H1 (cell line): ENCODE results near the gene PPFIA2. TPM values are rescaled to one million over a fixed set of nuclear protein-coding genes. Genes with fewer than 3 reads are reported as not detected.

ENCODE experiments used
- CTCF ChIA-PET: fragments of 300-600 bp; sonication (Branson Sonifier 250); formaldehyde crosslinking; loops from one replicate; lab custom pipeline; 2021; ENCODE audit not compliant: partially characterized antibody; lab: Charles Lee
- POLR2A ChIA-PET: fragments of 300-600 bp; sonication (Branson Sonifier 250); formaldehyde crosslinking; loops from one replicate; lab custom pipeline; 2021; ENCODE audit warnings: inconsistent platforms; ENCODE audit not compliant: partially characterized antibody; lab: Charles Lee
- DNase-seq, 2 experiments: peaks; one replicate each; pipeline versions ENCODE4 v3.0.0 to v3.0.0-alpha.2; 2010 to 2022; ENCODE audit warnings: low spot score in 2 of 2, low read depth in 1 of 2, mixed read lengths in 1 of 2
- FAIRE-seq: peaks from 2 replicates; lab custom pipeline; 2011; peaks lifted over from hg19 to GRCh38; lab: Jason Lieb, UNC
- H2AFZ ChIP-seq: 2 replicates; pipeline ENCODE4 v1.8.1; 2012; ENCODE audit warnings: low read length, inconsistent platforms
- H2AK5ac ChIP-seq: 2 replicates; pipeline ENCODE4 v1.6.1; 2013; ENCODE audit warnings: low read depth, low read length
- H2BK120ac ChIP-seq: replicated peaks from 2 replicates; pipeline ENCODE3; 2013; ENCODE audit warnings: low read depth, low read length, inconsistent platforms
- H2BK12ac ChIP-seq: 2 replicates; pipeline ENCODE4 v1.6.1; 2013; ENCODE audit warnings: low read depth, low read length
- H2BK15ac ChIP-seq: 2 replicates; pipeline ENCODE4 v1.6.1; 2013; ENCODE audit warnings: low read length
- H2BK20ac ChIP-seq: 2 replicates; pipeline ENCODE4 v1.6.1; 2013; ENCODE audit warnings: low read length
- H2BK5ac ChIP-seq: 2 replicates; pipeline ENCODE4 v1.6.1; 2013; ENCODE audit warnings: low read depth, low read length
- H3K14ac ChIP-seq: 2 replicates; pipeline ENCODE4 v1.6.1; 2013; ENCODE audit warnings: inconsistent platforms; ENCODE audit not compliant: insufficient read length
- H3K18ac ChIP-seq: 2 replicates; pipeline ENCODE4 v1.6.1; 2013; ENCODE audit warnings: low read length; ENCODE audit errors: extremely low read depth
- H3K23ac ChIP-seq: 2 replicates; pipeline ENCODE4 v1.6.1; 2013; ENCODE audit warnings: inconsistent platforms; ENCODE audit not compliant: insufficient read length
- H3K23me2 ChIP-seq: 2 replicates; pipeline ENCODE4 v1.6.1; 2013; ENCODE audit warnings: low read depth, low read length
- H3K27ac ChIP-seq: 2 replicates; pipeline ENCODE4 v1.6.1; 2011; ENCODE audit warnings: low read depth, low read length, inconsistent platforms
- H3K27me3 ChIP-seq, 4 experiments: replicated peaks in 1 of 4; 1 replicate in 1 of 4; 2 replicates in 3 of 4; pipeline versions ENCODE4 v1.6.1 to v1.8.1; 2011 to 2013; ENCODE audit warnings: low read length in 3 of 4, mild to moderate bottlenecking in 3 of 4, inconsistent platforms in 2 of 4, mixed read lengths in 2 of 4, moderate library complexity in 1 of 4; ENCODE audit not compliant: control insufficient read depth in 3 of 4, insufficient read depth in 3 of 4; ENCODE audit errors: extremely low read depth in 1 of 4
- H3K36me3 ChIP-seq, 4 experiments: 2 replicates each; pipeline versions ENCODE4 v1.6.1 to v1.8.1; 2011 to 2013; ENCODE audit warnings: mild to moderate bottlenecking in 4 of 4, low read length in 3 of 4, moderate library complexity in 2 of 4, control low read depth in 1 of 4, inconsistent platforms in 1 of 4; ENCODE audit not compliant: insufficient read depth in 4 of 4, control insufficient read depth in 2 of 4
- H3K4ac ChIP-seq: replicated peaks from 2 replicates; pipeline ENCODE3; 2013; ENCODE audit warnings: low read length, low read depth, mixed read lengths, inconsistent platforms; ENCODE audit not compliant: insufficient read length
- H3K4me1 ChIP-seq, 4 experiments: replicated peaks in 1 of 4; 1 replicate in 1 of 4; 2 replicates in 3 of 4; pipeline versions ENCODE4 v1.6.1 to v1.8.1; 2011 to 2013; ENCODE audit warnings: low read length in 3 of 4, inconsistent platforms in 2 of 4, mixed read lengths in 1 of 4; ENCODE audit not compliant: insufficient read depth in 4 of 4, control insufficient read depth in 3 of 4
- H3K4me2 ChIP-seq, 2 experiments: 2 replicates each; pipeline versions ENCODE4 v1.6.1 to v1.8.1; 2011 to 2013; ENCODE audit warnings: low read depth in 2 of 2, low read length in 2 of 2, control low read depth in 1 of 2, inconsistent platforms in 1 of 2, mild to moderate bottlenecking in 1 of 2; ENCODE audit not compliant: insufficient read depth in 1 of 2
- H3K4me3 ChIP-seq, 4 experiments: fragments of 200-600, 300-600 bp in 1 of 4; sonication (generic), shearing (Covaris generic), sonication (Bioruptor Twin) in 1 of 4; 2 replicates each; pipeline versions ENCODE4 v1.5.1 to v1.8.1; 2011 to 2016; ENCODE audit warnings: low read length in 4 of 4, low read depth in 3 of 4, control low read depth in 2 of 4, inconsistent platforms in 2 of 4, mild to moderate bottlenecking in 2 of 4, mixed read lengths in 1 of 4, moderate library complexity in 1 of 4; ENCODE audit not compliant: insufficient read depth in 2 of 4; ENCODE audit errors: extremely low read depth in 1 of 4
- H3K56ac ChIP-seq: replicated peaks from 2 replicates; pipeline ENCODE3; 2013; ENCODE audit warnings: low read depth, mild to moderate bottlenecking, mixed read lengths, low read length, inconsistent platforms; ENCODE audit not compliant: insufficient read length
- H3K79me1 ChIP-seq: 2 replicates; pipeline ENCODE4 v1.6.1; 2013; ENCODE audit warnings: low read depth, low read length, control low read depth
- H3K79me2 ChIP-seq, 2 experiments: 2 replicates each; pipeline versions ENCODE4 v1.6.1 to v1.8.1; 2012 to 2013; ENCODE audit warnings: low read length in 2 of 2, mild to moderate bottlenecking in 2 of 2, inconsistent platforms in 1 of 2; ENCODE audit not compliant: insufficient read depth in 2 of 2, control insufficient read depth in 1 of 2
- H3K9ac ChIP-seq, 4 experiments: replicated peaks in 1 of 4; 1 replicate in 1 of 4; 2 replicates in 3 of 4; pipeline versions ENCODE4 v1.6.1 to v1.8.1; 2011 to 2013; ENCODE audit warnings: low read depth in 3 of 4, low read length in 3 of 4, control low read depth in 2 of 4, mild to moderate bottlenecking in 2 of 4, moderate library complexity in 2 of 4, inconsistent platforms in 1 of 4; ENCODE audit errors: extremely low read depth in 1 of 4
- H3K9me3 ChIP-seq, 2 experiments: 2 replicates each; pipeline versions ENCODE4 v1.6.1 to v1.8.1; 2012 to 2013; ENCODE audit warnings: mild to moderate bottlenecking in 2 of 2, moderate library complexity in 2 of 2, control low read depth in 1 of 2, inconsistent platforms in 1 of 2, low read depth in 1 of 2, low read length in 1 of 2, mixed read lengths in 1 of 2; ENCODE audit not compliant: insufficient read depth in 2 of 2
- H4K20me1 ChIP-seq, 2 experiments: replicated peaks in 1 of 2; 2 replicates each; pipeline versions ENCODE3 to v1.8.1; 2011 to 2013; ENCODE audit warnings: inconsistent platforms in 2 of 2, low read length in 2 of 2, mild to moderate bottlenecking in 1 of 2; ENCODE audit not compliant: insufficient read depth in 2 of 2, control insufficient read depth in 1 of 2
- H4K5ac ChIP-seq: 2 replicates; pipeline ENCODE4 v1.6.1; 2013; ENCODE audit warnings: low read length, low read depth, mixed read lengths, inconsistent platforms; ENCODE audit not compliant: insufficient read length
- H4K8ac ChIP-seq: 2 replicates; pipeline ENCODE4 v1.8.0; 2013; ENCODE audit warnings: mild to moderate bottlenecking, moderate library complexity, low read length, inconsistent platforms; ENCODE audit not compliant: insufficient read depth; ENCODE audit errors: extremely low read depth
- H4K91ac ChIP-seq: replicated peaks from 2 replicates; pipeline ENCODE3; 2013; ENCODE audit warnings: low read length, mixed read lengths, inconsistent platforms; ENCODE audit not compliant: insufficient read length
- CBX8 ChIP-seq: fragments of 300-800, 300-1000 bp; sonication (generic); IDR thresholded peaks from 2 replicates; pipeline ENCODE4 v1.7.1; 2016; ENCODE audit warnings: low read depth, low read length, borderline replicate concordance
- CEBPB ChIP-seq: IDR thresholded peaks from 2 replicates; pipeline ENCODE4 v1.6.1; 2012; ENCODE audit warnings: low read depth, low read length
- CREB1 ChIP-seq: IDR thresholded peaks from 2 replicates; pipeline ENCODE4 v1.6.1; 2012; ENCODE audit warnings: inconsistent platforms
- GABPA ChIP-seq: IDR thresholded peaks from 2 replicates; pipeline ENCODE4 v1.6.1; 2011; ENCODE audit warnings: mild to moderate bottlenecking, low read length, moderate library complexity, borderline replicate concordance; ENCODE audit not compliant: insufficient read depth
- JUND ChIP-seq: IDR thresholded peaks from 2 replicates; pipeline ENCODE4 v1.6.1; 2011; ENCODE audit warnings: mild to moderate bottlenecking, improper control_type of control experiment, low read length
- MAX ChIP-seq: IDR thresholded peaks from 2 replicates; pipeline ENCODE4 v1.6.1; 2012; ENCODE audit warnings: inconsistent platforms
- POLR2A ChIP-seq, 2 experiments: IDR thresholded peaks; 1 replicate in 1 of 2; 2 replicates in 1 of 2; pipeline ENCODE4 v1.6.1; 2011; ENCODE audit warnings: low read depth in 2 of 2, low read length in 2 of 2, mild to moderate bottlenecking in 2 of 2; ENCODE audit errors: control extremely low read depth in 1 of 2
- RAD21 ChIP-seq, 2 experiments: IDR thresholded peaks in 1 of 2; conservative IDR thresholded peaks in 1 of 2; 2 replicates each; pipeline ENCODE4 v1.6.1; 2011; ENCODE audit warnings: low read depth in 2 of 2, low read length in 2 of 2, improper control_type of control experiment in 1 of 2, inconsistent platforms in 1 of 2, mild to moderate bottlenecking in 1 of 2, moderate library complexity in 1 of 2
- RBBP5 ChIP-seq: IDR thresholded peaks from 2 replicates; pipeline ENCODE4 v1.7.1; 2012; ENCODE audit warnings: low read depth, mild to moderate bottlenecking, inconsistent platforms, low read length, moderate library complexity, borderline replicate concordance
- RXRA ChIP-seq: IDR thresholded peaks from 2 replicates; pipeline ENCODE4 v1.6.1; 2011; ENCODE audit warnings: low read depth, mild to moderate bottlenecking, low read length, moderate library complexity; ENCODE audit not compliant: insufficient read depth
- SP2 ChIP-seq: IDR thresholded peaks from 2 replicates; pipeline ENCODE4 v1.6.1; 2012; ENCODE audit warnings: mild to moderate bottlenecking, low read length, inconsistent platforms
- SRF ChIP-seq: IDR thresholded peaks from 2 replicates; pipeline ENCODE4 v1.6.1; 2011; ENCODE audit warnings: mild to moderate bottlenecking, low read depth, low read length, moderate library complexity
- TBP ChIP-seq: IDR thresholded peaks from 2 replicates; pipeline ENCODE4 v1.6.1; 2011; ENCODE audit warnings: low read depth, low read length, improper control_type of control experiment
- USF2 ChIP-seq: IDR thresholded peaks from 2 replicates; pipeline ENCODE4 v1.6.1; 2011; ENCODE audit warnings: low read length, improper control_type of control experiment
- WGBS, 2 experiments: shearing (Covaris generic) in 1 of 2; methylation state at CpG; one replicate each; pipeline versions ENCODE4 v1.1.6 to v1.1.7; 2013 to 2015; ENCODE audit warnings: low lambda C conversion rate in 2 of 2, mixed read lengths in 2 of 2, inconsistent platforms in 1 of 2, low coverage in 1 of 2, missing lambda C conversion rate in 1 of 2; ENCODE audit not compliant: insufficient replicate concordance in 2 of 2, insufficient coverage in 1 of 2, insufficient read length in 1 of 2; ENCODE audit errors: extremely low coverage in 1 of 2, missing lambda C conversion rate in 1 of 2; 5-methylcytosine and 5-hydroxymethylcytosine counted together
- polyA plus RNA-seq, 7 experiments: library from polyadenylated mRNA; depleted of rRNA in 3 of 7; stranded (reverse) in 5 of 7; unstranded in 2 of 7; fragments of >200 nt in 5 of 7; fragments of 200-250 nt in 2 of 7; gene quantifications; 1 replicate in 5 of 7; 2 replicates in 1 of 7; 4 replicates in 1 of 7; pipeline versions ENCODE4 v1.2.1 to v1.2.3, GENCODE V29; 2011 to 2013; ENCODE audit warnings: missing spikeins in 2 of 7, mixed read lengths in 2 of 7
- total RNA-seq: library from RNA; stranded (reverse); fragmentation: NEBNext Ultra II Directional; extraction: Animal tissue kit (Norgen Biotek cat#: 25700); gene quantifications from 2 replicates; pipeline ENCODE4 v1.2.1, GENCODE V29; 2021

PPFIA2 gene
- total and polyA plus RNA-seq, 2 of the 8 experiments (the other 6 are each of a cell fraction or from before 2014, with no cell fraction given): 1.2 to 1.8 TPM

GRCh38 chr12:81718616-81719015 lies 40.5 kb downstream of the PPFIA2 start:
- Histone ChIP-seq H2BK120ac (no peak overlapping the region), H3K36me3 (no peaks in the 10 kb centered on the region), H3K14ac (no peak overlapping the region), H4K20me1 (no peaks in the 10 kb centered on the region), H3K18ac (no peak overlapping the region), H3K23ac (no peak overlapping the region), H2AFZ (no peak overlapping the region), H3K9me3 (no peaks in the 10 kb centered on the region), H4K5ac (no peak overlapping the region), H3K4ac (no peak overlapping the region), H3K27me3 (no peaks in the 10 kb centered on the region), H3K4me2 (no peak overlapping the region), H4K8ac (no peak overlapping the region), H3K79me1 (no peaks in the 10 kb centered on the region), H3K4me1 (no peaks in the 10 kb centered on the region; a peak in 1 of 7 replicates), H2BK12ac (no peak overlapping the region), H4K91ac (no peak overlapping the region), H2BK15ac (no peak overlapping the region), H3K79me2 (no peaks in the 10 kb centered on the region), H2BK20ac (no peak overlapping the region), H2BK5ac (no peak overlapping the region), H3K27ac (no peak overlapping the region), H3K4me3 (no peak overlapping the region), H2AK5ac (no peak overlapping the region), H3K9ac (no peak overlapping the region), H3K23me2 (no peaks in the 10 kb centered on the region), H3K56ac (no peak overlapping the region)
- FAIRE-seq (no peak), DNase-seq (no peak)
- ChIA-PET CTCF (interaction anchor here (0.6 kb wide), 1 partner anchor 172 kb away, joined by 3 read pairs; no protein-coding TSS in a partner anchor), POLR2A (interaction anchor here (1.8 kb wide), 1 partner anchor 10 kb away, joined by 3 read pairs; no protein-coding TSS in a partner anchor)
- 89% methylated on average over 2 of the region's 2 CpGs; no CpG with 5 or more reads in 1 of the 2 experiments for WGBS, 2 experiments
- no peak for TF ChIP-seq JUND
- no peak for TF ChIP-seq RAD21 (IDR thresholded peaks at IDR 0.05 in 1 of 2, conservative IDR thresholded peaks at IDR 0.05 in 1 of 2; ENCODE audit: low read depth in 2 of 2, low read length in 2 of 2)
- TF ChIP-seq MAX: no peak
- TF ChIP-seq USF2: no peak
- TF ChIP-seq CBX8: no peak
- no peak for TF ChIP-seq RBBP5
- TF ChIP-seq RXRA: no peak
- no peak for TF ChIP-seq SRF
- no peak for TF ChIP-seq GABPA
- TF ChIP-seq CEBPB: no peak
- TF ChIP-seq CREB1: no peak
- no peak for TF ChIP-seq TBP
- TF ChIP-seq POLR2A (IDR thresholded peaks at IDR 0.05; ENCODE audit: control extremely low read depth in 1 of 2, low read depth in 2 of 2, low read length in 2 of 2): no peak
- no peak for TF ChIP-seq SP2
